Activated CD8-positive, alpha-beta T cell treated with anti-CD3 and anti-CD28 coated beads, Interleukin-2, amount 10 ng/mL, durations not matched to agents 7 days and 5 days (primary cell): ENCODE data around the gene RABEP2. TPM values are rescaled to one million over a fixed set of nuclear protein-coding genes. Genes with fewer than 3 reads are reported as not detected.
A peak's percentile ranks its signal among the peaks of the same experiment; 100 is the strongest.
"Not testable (repeated sequence)": the region's sequence is repeated elsewhere in the genome, so short reads cannot be mapped to it uniquely, and the experiment has no call there.

Experiments used
- ATAC-seq: fragments of 150-1000 bp; cut with Tn5 transposase; one replicate; pipeline ENCODE4 v1.10.0; 2021; ENCODE audit warnings: moderate library complexity
- CTCF ChIA-PET: fragments of 350-600 bp; sonication (Branson Sonifier 250); formaldehyde crosslinking; loops from one replicate; lab custom pipeline; 2021; ENCODE audit warnings: antibody characterized with exemption; lab: Charles Lee
- POLR2A ChIA-PET: fragments of 350-600 bp; sonication (Branson Sonifier 250); formaldehyde crosslinking; loops from one replicate; lab custom pipeline; 2021; ENCODE audit warnings: antibody characterized with exemption; lab: Charles Lee
- DNase-seq: peaks from one replicate; pipeline ENCODE4 v3.0.0-alpha.2; 2020
- H3K27ac Mint-ChIP-seq: one replicate; pipeline ENCODE4 v1.8.0; 2021; ENCODE audit warnings: mild to moderate bottlenecking, mixed read lengths
- H3K27me3 Mint-ChIP-seq: one replicate; pipeline ENCODE4 v1.8.0; 2021; ENCODE audit warnings: low read depth, mixed read lengths
- H3K36me3 Mint-ChIP-seq: one replicate; pipeline ENCODE4 v1.8.0; 2021; ENCODE audit warnings: low read depth, mixed read lengths
- H3K4me1 Mint-ChIP-seq: one replicate; pipeline ENCODE4 v1.8.0; 2021; ENCODE audit warnings: low read depth, mixed read lengths
- H3K4me3 Mint-ChIP-seq: one replicate; pipeline ENCODE4 v1.8.0; 2021; ENCODE audit warnings: mild to moderate bottlenecking, mixed read lengths
- H3K9me3 Mint-ChIP-seq: one replicate; pipeline ENCODE4 v1.8.0; 2022; ENCODE audit warnings: mixed read lengths; ENCODE audit not compliant: insufficient read depth
- total RNA-seq, 2 experiments: library from RNA; stranded (reverse); gene quantifications; one replicate each; pipeline ENCODE4 v1.2.3, GENCODE V29; 2021

Gene RABEP2
- total RNA-seq, 2 experiments from 2014 or later: 22.5 to 23.2 TPM

DNA sequence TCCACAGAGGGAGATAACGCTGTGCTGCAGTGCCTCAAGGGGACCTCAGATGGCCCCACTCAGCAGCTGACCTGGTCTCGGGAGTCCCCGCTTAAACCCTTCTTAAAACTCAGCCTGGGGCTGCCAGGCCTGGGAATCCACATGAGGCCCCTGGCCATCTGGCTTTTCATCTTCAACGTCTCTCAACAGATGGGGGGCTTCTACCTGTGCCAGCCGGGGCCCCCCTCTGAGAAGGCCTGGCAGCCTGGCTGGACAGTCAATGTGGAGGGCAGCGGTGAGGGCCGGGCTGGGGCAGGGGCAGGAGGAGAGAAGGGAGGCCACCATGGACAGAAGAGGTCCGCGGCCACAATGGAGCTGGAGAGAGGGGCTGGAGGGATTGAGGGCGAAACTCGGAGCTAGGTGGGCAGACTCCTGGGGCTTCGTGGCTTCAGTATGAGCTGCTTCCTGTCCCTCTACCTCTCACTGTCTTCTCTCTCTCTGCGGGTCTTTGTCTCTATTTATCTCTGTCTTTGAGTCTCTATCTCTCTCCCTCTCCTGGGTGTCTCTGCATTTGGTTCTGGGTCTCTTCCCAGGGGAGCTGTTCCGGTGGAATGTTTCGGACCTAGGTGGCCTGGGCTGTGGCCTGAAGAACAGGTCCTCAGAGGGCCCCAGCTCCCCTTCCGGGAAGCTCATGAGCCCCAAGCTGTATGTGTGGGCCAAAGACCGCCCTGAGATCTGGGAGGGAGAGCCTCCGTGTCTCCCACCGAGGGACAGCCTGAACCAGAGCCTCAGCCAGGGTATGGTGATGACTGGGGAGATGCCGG lies 7.5 kb upstream of the RABEP2 start:
- DNase-seq: no peak
- no peaks in the 10 kb centered on the region for H3K27me3 Mint-ChIP-seq
- no peak for ATAC-seq
- ChIA-PET POLR2A (interaction anchor here (1.0 kb wide), 1 partner anchor 13 kb away, joined by 3 read pairs; no protein-coding TSS in a partner anchor), CTCF (interaction anchor here (0.8 to 2.8 kb wide), 2 partner anchors 12 to 15 kb away, joined by 3 to 25 read pairs; no protein-coding TSS in a partner anchor)
- H3K36me3 Mint-ChIP-seq: no peaks in the 10 kb centered on the region
- no peak overlapping the region for H3K27ac Mint-ChIP-seq
- H3K4me1 Mint-ChIP-seq: peaks cover 37% of the 10 kb centered on the region
- H3K9me3 Mint-ChIP-seq: no peaks in the 10 kb centered on the region
- H3K4me3 Mint-ChIP-seq: no peak overlapping the region

- Mint-ChIP-seq H3K9me3 (no peaks in the 10 kb centered on the region), H3K27me3 (no peaks in the 10 kb centered on the region), H3K36me3 (no peaks in the 10 kb centered on the region), H3K4me1 (peaks cover 34% of the 10 kb centered on the region), H3K27ac (peak within 1 kb of the TSS; percentile 77), H3K4me3 (no peak within 1 kb of the TSS)
- no peak for DNase-seq
- POLR2A ChIA-PET: no interaction called here
- no peak for ATAC-seq
- CTCF ChIA-PET: interaction anchor here (1.0 to 2.8 kb wide), 2 partner anchors 13 to 58 kb away, joined by 3 to 25 read pairs; no protein-coding TSS in a partner anchor
Measured at GRCh38 chr16:28931801-28932225, 6.8 kb upstream of the RABEP2 start, which contains the start of gene CD19. Gene CD19, plus strand, starts transcription at chr16:28931971. Its CDS starts 30 bp downstream, at chr16:28932001.

- Mint-ChIP-seq H3K9me3 (no peaks in the 10 kb centered on the region), H3K4me3 (no peak overlapping the region), H3K27me3 (no peaks in the 10 kb centered on the region), H3K36me3 (no peaks in the 10 kb centered on the region), H3K27ac (peak overlapping the region; percentile 77), H3K4me1 (peaks cover 32% of the 10 kb centered on the region)
- ATAC-seq (peak; percentile 16), DNase-seq (no peak)
- POLR2A ChIA-PET: no interaction called here
- CTCF ChIA-PET: interaction anchor here (1.0 to 9.0 kb wide), 2 partner anchors 14 to 57 kb away, joined by 3 to 58 read pairs; no protein-coding TSS in a partner anchor
Measured at GRCh38 chr16:28930652-28931051, 5.6 kb upstream of the RABEP2 start.

GRCh38 chr16:28930203-28930602 lies 5.2 kb upstream of the RABEP2 start:
- no peak for DNase-seq
- Mint-ChIP-seq H3K27me3 (no peaks in the 10 kb centered on the region), H3K36me3 (no peaks in the 10 kb centered on the region), H3K4me3 (no peak overlapping the region), H3K4me1 (peaks cover 29% of the 10 kb centered on the region), H3K27ac (peak overlapping the region; percentile 77), H3K9me3 (no peaks in the 10 kb centered on the region)
- CTCF ChIA-PET: interaction anchor here (9.0 kb wide), 1 partner anchor 15 kb away, joined by 58 read pairs; no protein-coding TSS in a partner anchor
- POLR2A ChIA-PET: no interaction called here
- no peak for ATAC-seq

- Mint-ChIP-seq H3K9me3 (no peaks in the 10 kb centered on the region), H3K36me3 (peaks cover 6% of the 10 kb centered on the region), H3K4me3 (no peak overlapping the region), H3K27ac (no peak overlapping the region), H3K4me1 (peaks cover 35% of the 10 kb centered on the region), H3K27me3 (no peaks in the 10 kb centered on the region)
- POLR2A ChIA-PET: interaction anchor here (0.8 to 1.8 kb wide), 2 partner anchors 65 to 81 kb away, joined by 3 to 4 read pairs; partner anchors contain the start of genes SH2B1 and TUFM
- DNase-seq (no peak), ATAC-seq (no peak)
- CTCF ChIA-PET: interaction anchor here (1.0 to 9.0 kb wide), 2 partner anchors 17 to 19 kb away, joined by 3 to 58 read pairs; no protein-coding TSS in a partner anchor
Measured at GRCh38 chr16:28927815-28928214, 2.8 kb upstream of the RABEP2 start.

- ATAC-seq, DNase-seq, H3K36me3 Mint-ChIP-seq, H3K27me3 Mint-ChIP-seq, H3K9me3 Mint-ChIP-seq: not testable (repeated sequence)
- CTCF ChIA-PET: interaction anchor here (1.5 to 9.0 kb wide), 3 partner anchors 11 to 21 kb away, joined by 4 to 58 read pairs (median 13); no protein-coding TSS in a partner anchor
- Mint-ChIP-seq H3K4me3 (peak overlapping the region; percentile 89), H3K4me1 (peaks cover 34% of the 10 kb centered on the region), H3K27ac (peak overlapping the region; percentile 98)
- POLR2A ChIA-PET: interaction anchor here (1.2 to 1.8 kb wide), 3 partner anchors 24 to 80 kb away, joined by 4 read pairs; partner anchors contain the start of genes NFATC2IP, SH2B1 and TUFM
Measured at GRCh38 chr16:28926284-28926683, 1.2 kb upstream of the RABEP2 start.

DNA sequence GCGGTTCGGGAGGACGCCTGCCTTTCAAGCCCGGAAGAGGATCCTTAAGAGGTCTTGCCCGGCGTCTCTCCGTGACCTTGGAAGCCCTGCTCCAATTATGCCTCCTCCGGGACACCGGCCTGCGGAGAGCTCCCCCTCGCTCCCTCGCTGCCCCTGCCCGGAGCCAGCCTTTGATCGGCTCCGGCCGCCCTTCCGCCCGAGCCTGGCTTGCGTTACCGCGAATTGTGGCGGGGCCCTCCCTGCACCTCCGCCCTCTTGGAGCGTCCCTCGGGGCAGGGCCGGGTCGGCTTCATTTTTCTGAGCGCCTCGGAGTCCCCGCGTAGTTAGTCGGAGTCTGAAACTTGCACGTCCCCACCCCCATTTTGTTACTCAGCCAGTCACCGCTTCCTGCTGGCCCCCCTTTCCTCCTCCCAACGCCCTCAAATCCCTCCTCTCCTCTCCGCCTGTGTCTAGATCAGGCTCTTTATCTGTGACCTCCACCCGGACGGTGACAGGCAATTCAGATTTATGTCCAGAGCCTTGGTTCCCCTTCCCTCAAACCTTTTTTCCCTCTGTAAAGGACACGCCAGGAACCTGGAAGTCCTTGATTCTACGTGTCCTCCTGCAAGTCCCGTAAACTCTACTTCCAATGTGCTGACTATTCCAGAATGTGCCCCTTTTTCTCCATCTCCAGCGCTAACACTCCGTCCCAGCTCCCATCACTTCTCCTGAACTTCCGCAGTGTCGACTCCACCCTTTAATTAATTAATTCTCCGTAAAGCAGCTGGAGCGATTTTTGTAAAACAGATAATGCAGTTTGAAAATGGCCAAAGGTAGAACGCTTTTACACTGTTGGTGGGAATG lies 569 bp upstream of the RABEP2 start:
- peaks cover 11% of the 10 kb centered on the region for H3K36me3 Mint-ChIP-seq
- peak; percentile 73 for ATAC-seq
- H3K4me1 Mint-ChIP-seq: peaks cover 28% of the 10 kb centered on the region
- peak; percentile 91 for DNase-seq
- CTCF ChIA-PET: interaction anchor here (1.5 to 9.0 kb wide), 3 partner anchors 11 to 22 kb away, joined by 4 to 58 read pairs (median 13); no protein-coding TSS in a partner anchor
- peak overlapping the region; percentile 98 for H3K27ac Mint-ChIP-seq
- no peaks in the 10 kb centered on the region for H3K27me3 Mint-ChIP-seq
- POLR2A ChIA-PET: interaction anchor here (0.5 to 1.8 kb wide), 9 partner anchors 9 to 887 kb away, joined by 3 to 5 read pairs (median 4); partner anchors contain the start of genes NFATC2IP, SH2B1 and TUFM
- H3K9me3 Mint-ChIP-seq: no peaks in the 10 kb centered on the region
- peak overlapping the region; percentile 89 for H3K4me3 Mint-ChIP-seq

DNA sequence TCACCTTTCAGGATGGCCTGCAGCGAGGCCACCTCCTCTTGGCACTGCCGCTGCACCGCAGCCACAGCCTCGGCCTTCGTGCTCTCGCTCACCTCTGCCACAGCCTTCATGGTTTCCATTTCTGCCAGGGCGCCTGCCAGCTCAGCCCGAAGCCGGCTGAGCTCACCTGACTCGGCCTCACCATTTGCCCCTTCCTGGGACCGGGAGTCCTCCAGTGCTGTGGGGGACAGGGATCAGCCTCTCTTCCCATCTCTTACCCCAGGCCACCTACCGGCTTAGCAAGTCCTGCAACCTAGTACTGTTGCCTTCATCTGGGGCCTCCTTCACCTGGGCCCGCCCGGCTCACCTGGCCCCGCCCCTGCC lies 658 bp downstream of the RABEP2 start:
- no peaks in the 10 kb centered on the region for H3K27me3 Mint-ChIP-seq
- POLR2A ChIA-PET: interaction anchor here (1.1 kb wide), 1 partner anchor 102 kb away, joined by 3 read pairs; the partner anchor contains the start of gene ATXN2L
- peaks cover 22% of the 10 kb centered on the region for H3K4me1 Mint-ChIP-seq
- CTCF ChIA-PET: interaction anchor here (1.4 to 9.0 kb wide), 2 partner anchors 21 to 46 kb away, joined by 3 to 58 read pairs; partner anchors contain the start of gene ATP2A1
- H3K36me3 Mint-ChIP-seq: peaks cover 13% of the 10 kb centered on the region
- peak overlapping the region; percentile 98 for H3K27ac Mint-ChIP-seq
- peak overlapping the region; percentile 89 for H3K4me3 Mint-ChIP-seq
- ATAC-seq (no peak), DNase-seq (no peak)
- no peaks in the 10 kb centered on the region for H3K9me3 Mint-ChIP-seq

- Mint-ChIP-seq H3K27ac (peak overlapping the region; percentile 14), H3K4me1 (peaks cover 22% of the 10 kb centered on the region), H3K4me3 (peak overlapping the region; percentile 89), H3K9me3 (no peaks in the 10 kb centered on the region), H3K27me3 (no peaks in the 10 kb centered on the region), H3K36me3 (peaks cover 17% of the 10 kb centered on the region)
- no peak for ATAC-seq
- POLR2A ChIA-PET: interaction anchor here (0.6 to 1.4 kb wide), 4 partner anchors 9 to 101 kb away, joined by 3 to 6 read pairs (median 4); partner anchors contain the start of genes ATXN2L and TUFM
- CTCF ChIA-PET: interaction anchor here (1.4 to 9.0 kb wide), 2 partner anchors 21 to 45 kb away, joined by 3 to 58 read pairs; partner anchors contain the start of gene ATP2A1
- no peak for DNase-seq
Measured at GRCh38 chr16:28923652-28924398, 1.2 kb downstream of the RABEP2 start.

- H3K4me3 Mint-ChIP-seq: peak overlapping the region; percentile 40
- ATAC-seq (no peak), DNase-seq (no peak)
- ChIA-PET POLR2A (interaction anchor here (0.6 to 1.4 kb wide), 7 partner anchors 9 to 429 kb away, joined by 3 to 6 read pairs (median 4); partner anchors contain the start of genes APOBR, ATXN2L and TUFM), CTCF (interaction anchor here (1.4 to 9.0 kb wide), 2 partner anchors 22 to 45 kb away, joined by 3 to 58 read pairs; partner anchors contain the start of gene ATP2A1)
- H3K27me3 Mint-ChIP-seq: no peaks in the 10 kb centered on the region
- H3K27ac Mint-ChIP-seq: peak overlapping the region; percentile 14
- H3K9me3 Mint-ChIP-seq: no peaks in the 10 kb centered on the region
- peaks cover 22% of the 10 kb centered on the region for H3K4me1 Mint-ChIP-seq
- H3K36me3 Mint-ChIP-seq: peaks cover 17% of the 10 kb centered on the region
Measured at GRCh38 chr16:28923231-28923587, 1.8 kb downstream of the RABEP2 start.
